ENCODE results near the gene KLHL25. TPM values are rescaled to one million over a fixed set of nuclear protein-coding genes. Genes with fewer than 3 reads are reported as not detected.

The KLHL25 gene
- total RNA-seq, 1 experiment from 2014 or later, result 7.0 TPM

DNA sequence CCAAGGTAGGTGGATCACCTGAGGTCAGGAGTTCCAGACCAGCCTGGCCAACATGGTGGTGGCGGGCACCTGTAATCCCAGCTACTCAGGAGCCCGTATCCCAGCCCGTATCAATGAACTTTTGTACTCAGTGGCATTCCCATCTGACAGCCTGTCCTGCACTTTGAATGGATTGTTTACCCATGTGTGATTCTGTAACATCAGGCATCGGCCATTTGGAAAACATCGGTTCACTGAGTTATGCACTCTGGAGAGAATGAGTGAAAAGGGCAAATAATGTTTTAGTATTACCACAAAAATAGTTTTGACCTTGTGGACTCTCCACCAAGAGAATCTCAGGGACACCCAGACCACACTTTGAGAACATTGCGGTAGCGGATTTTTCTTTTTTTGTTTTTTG is 13.6 kb downstream of the KLHL25 start:
- no peak for ATAC-seq
- Histone ChIP-seq H3K4me1 (ENCODE audit: control insufficient read depth, insufficient read depth, low read length) (peaks cover 10% of the 10 kb centered on the region), H3K4me3 (ENCODE audit: low read depth in 2 of 2, low read length in 2 of 2) (no peak overlapping the region), H3K27me3 (ENCODE audit: control insufficient read depth, insufficient read depth, low read length) (no peaks in the 10 kb centered on the region), H3K27ac (ENCODE audit: low read length) (no peak overlapping the region), H3K9me3 (ENCODE audit: control insufficient read depth, insufficient read depth, low read depth, low read length) (no peaks in the 10 kb centered on the region), H3K36me3 (ENCODE audit: control insufficient read depth, insufficient read depth, low read length) (no peaks in the 10 kb centered on the region)
- no peak for DNase-seq (ENCODE audit: low read depth, low spot score)
- POLR2A ChIA-PET, result no interaction called here
- no peak for TF ChIP-seq SIN3A (IDR thresholded peaks at IDR 0.05; ENCODE audit: borderline replicate concordance, insufficient read depth, low read depth, low read length)
- TF ChIP-seq, protein P1, sequence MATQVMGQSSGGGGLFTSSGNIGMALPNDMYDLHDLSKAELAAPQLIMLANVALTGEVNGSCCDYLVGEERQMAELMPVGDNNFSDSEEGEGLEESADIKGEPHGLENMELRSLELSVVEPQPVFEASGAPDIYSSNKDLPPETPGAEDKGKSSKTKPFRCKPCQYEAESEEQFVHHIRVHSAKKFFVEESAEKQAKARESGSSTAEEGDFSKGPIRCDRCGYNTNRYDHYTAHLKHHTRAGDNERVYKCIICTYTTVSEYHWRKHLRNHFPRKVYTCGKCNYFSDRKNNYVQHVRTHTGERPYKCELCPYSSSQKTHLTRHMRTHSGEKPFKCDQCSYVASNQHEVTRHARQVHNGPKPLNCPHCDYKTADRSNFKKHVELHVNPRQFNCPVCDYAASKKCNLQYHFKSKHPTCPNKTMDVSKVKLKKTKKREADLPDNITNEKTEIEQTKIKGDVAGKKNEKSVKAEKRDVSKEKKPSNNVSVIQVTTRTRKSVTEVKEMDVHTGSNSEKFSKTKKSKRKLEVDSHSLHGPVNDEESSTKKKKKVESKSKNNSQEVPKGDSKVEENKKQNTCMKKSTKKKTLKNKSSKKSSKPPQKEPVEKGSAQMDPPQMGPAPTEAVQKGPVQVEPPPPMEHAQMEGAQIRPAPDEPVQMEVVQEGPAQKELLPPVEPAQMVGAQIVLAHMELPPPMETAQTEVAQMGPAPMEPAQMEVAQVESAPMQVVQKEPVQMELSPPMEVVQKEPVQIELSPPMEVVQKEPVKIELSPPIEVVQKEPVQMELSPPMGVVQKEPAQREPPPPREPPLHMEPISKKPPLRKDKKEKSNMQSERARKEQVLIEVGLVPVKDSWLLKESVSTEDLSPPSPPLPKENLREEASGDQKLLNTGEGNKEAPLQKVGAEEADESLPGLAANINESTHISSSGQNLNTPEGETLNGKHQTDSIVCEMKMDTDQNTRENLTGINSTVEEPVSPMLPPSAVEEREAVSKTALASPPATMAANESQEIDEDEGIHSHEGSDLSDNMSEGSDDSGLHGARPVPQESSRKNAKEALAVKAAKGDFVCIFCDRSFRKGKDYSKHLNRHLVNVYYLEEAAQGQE (IDR thresholded peaks at IDR 0.05; ENCODE audit: insufficient read depth in 1 of 2, low read depth in 2 of 2, low read length in 1 of 2), result no peak
- TF ChIP-seq POLR2AphosphoS5 (IDR thresholded peaks at IDR 0.05; ENCODE audit: low read depth, low read length), result no peak
- TF ChIP-seq, protein P2, sequence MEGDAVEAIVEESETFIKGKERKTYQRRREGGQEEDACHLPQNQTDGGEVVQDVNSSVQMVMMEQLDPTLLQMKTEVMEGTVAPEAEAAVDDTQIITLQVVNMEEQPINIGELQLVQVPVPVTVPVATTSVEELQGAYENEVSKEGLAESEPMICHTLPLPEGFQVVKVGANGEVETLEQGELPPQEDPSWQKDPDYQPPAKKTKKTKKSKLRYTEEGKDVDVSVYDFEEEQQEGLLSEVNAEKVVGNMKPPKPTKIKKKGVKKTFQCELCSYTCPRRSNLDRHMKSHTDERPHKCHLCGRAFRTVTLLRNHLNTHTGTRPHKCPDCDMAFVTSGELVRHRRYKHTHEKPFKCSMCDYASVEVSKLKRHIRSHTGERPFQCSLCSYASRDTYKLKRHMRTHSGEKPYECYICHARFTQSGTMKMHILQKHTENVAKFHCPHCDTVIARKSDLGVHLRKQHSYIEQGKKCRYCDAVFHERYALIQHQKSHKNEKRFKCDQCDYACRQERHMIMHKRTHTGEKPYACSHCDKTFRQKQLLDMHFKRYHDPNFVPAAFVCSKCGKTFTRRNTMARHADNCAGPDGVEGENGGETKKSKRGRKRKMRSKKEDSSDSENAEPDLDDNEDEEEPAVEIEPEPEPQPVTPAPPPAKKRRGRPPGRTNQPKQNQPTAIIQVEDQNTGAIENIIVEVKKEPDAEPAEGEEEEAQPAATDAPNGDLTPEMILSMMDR (IDR thresholded peaks at IDR 0.05), result no peak
- no peak for TF ChIP-seq TCF7L2 (IDR thresholded peaks at IDR 0.05; ENCODE audit: low read depth, low read length)
- intact Hi-C loops (cut with micrococcal nuclease; ENCODE audit: unreplicated experiment) (no loop called here), in situ Hi-C loops (cut with HindIII; ENCODE audit: low pct_unique_long_range_greater_than_20kb, low sequenced_read_pairs) (no loop called here)
- CTCF ChIA-PET, result no interaction called here
- no TSS peak for BruUV-seq (replicated peaks)

DNA sequence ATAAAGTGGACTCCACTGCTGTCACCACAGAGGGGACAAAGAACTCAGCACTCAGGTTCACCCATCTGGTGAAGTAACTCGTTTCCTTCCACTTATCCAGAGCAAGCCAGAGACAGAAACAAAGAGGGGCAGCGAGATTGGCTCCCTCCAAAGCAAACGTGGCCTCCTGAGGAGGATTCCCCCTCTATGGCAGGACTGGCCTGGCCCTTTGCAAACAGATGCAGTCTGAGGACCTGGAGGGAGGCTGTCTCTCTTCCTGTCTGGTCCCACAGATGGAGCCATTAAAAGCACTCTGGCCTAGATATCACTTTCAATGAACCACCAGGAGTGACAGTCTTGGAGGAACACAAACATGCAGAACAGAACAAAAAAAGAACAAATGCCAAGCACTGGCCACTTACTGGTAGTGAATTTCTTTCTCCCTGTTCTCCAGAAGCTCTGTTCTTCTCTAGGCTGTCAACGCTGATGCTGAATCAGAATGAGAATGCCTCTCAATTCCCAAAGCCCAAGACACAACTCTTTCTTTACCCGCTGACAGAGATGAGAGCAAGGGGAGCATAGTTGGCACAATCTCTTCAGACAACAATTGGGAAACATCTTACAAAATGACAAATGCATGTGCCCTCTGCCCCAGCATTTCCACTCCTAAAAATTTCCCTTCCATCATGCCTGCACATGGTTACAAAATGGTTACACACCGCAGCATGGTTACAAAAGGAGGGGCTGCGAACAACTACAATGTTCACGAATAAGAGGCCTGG is 14.3 kb downstream of the KLHL25 start:
- BruUV-seq (replicated peaks), result no TSS peak
- H3K36me3 ChIP-seq (ENCODE audit: control insufficient read depth, insufficient read depth, low read length), result no peaks in the 10 kb centered on the region
- no peaks in the 10 kb centered on the region for H3K27me3 ChIP-seq (ENCODE audit: control insufficient read depth, insufficient read depth, low read length)
- intact Hi-C loops (cut with micrococcal nuclease; ENCODE audit: unreplicated experiment) (no loop called here), in situ Hi-C loops (cut with HindIII; ENCODE audit: low pct_unique_long_range_greater_than_20kb, low sequenced_read_pairs) (no loop called here)
- peaks cover 4% of the 10 kb centered on the region for H3K4me1 ChIP-seq (ENCODE audit: control insufficient read depth, insufficient read depth, low read length)
- TF ChIP-seq, protein P2 (IDR thresholded peaks at IDR 0.05), result no peak
- TF ChIP-seq, protein P1 (IDR thresholded peaks at IDR 0.05; ENCODE audit: insufficient read depth in 1 of 2, low read depth in 2 of 2, low read length in 1 of 2), result no peak
- ATAC-seq (no peak), DNase-seq (ENCODE audit: low read depth, low spot score) (no peak)
- H3K4me3 ChIP-seq (ENCODE audit: low read depth in 2 of 2, low read length in 2 of 2), result no peak overlapping the region
- H3K27ac ChIP-seq (ENCODE audit: low read length), result no peak overlapping the region
- CTCF ChIA-PET, result no interaction called here
- POLR2A ChIA-PET, result no interaction called here
- no peaks in the 10 kb centered on the region for H3K9me3 ChIP-seq (ENCODE audit: control insufficient read depth, insufficient read depth, low read depth, low read length)
